Activated naive CD4-positive, alpha-beta T cell (primary cell): Measurements from ENCODE around the gene CA10.

ENCODE experiments used
- DNase-seq, 4 experiments: peaks; one replicate each; lab custom pipeline; 2025; lab: John Stamatoyannopoulos, UW

CA10 gene

DNA sequence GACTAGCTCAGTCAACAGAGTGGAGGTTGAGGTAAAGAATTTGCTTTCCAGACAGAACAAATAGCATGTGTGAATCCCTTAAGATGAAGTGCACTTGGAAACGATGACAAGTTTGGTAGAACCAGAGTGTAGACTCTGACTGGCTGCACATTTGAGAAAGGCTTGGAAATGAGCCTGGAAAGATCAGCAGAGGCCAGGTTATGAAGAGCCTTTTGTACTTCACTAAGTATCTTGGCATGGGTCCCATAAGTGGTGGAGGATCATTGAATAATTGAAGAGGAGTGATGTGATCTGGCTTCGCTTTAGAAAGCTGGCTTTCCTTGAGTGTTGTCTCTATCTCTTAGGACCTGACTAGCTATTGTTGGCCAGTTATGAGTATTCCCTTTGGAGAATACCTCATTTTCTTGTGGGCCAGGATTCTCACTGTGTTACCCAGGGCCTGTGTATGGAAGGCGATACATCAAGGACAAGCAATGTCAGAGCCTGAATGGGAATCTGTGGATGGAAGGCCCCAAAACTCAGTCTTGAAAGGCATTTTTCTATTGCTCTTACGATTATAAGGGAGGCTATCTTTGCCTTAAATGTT lies 568.4 kb downstream of the CA10 start:
- DNase-seq, result no peak

DNA sequence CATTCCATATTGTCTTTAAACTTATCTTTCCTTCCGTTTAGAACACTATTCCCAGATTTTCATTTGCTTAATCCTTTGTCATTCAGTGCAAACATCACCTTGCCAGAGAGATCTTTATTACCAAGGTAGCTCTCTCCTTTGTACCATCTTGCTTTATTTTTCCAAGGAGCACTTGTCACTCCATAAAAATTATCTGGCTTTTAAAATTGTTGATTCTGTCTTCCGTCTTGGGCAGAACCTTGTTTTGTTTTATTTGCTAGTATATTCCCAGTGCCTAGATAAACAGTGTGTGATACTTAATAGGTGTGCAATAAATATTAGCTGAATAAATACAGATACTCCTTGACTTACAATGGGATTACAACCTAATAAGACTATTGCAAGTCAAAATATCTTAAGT lies 570.5 kb downstream of the CA10 start:
- DNase-seq, result no peak

DNA sequence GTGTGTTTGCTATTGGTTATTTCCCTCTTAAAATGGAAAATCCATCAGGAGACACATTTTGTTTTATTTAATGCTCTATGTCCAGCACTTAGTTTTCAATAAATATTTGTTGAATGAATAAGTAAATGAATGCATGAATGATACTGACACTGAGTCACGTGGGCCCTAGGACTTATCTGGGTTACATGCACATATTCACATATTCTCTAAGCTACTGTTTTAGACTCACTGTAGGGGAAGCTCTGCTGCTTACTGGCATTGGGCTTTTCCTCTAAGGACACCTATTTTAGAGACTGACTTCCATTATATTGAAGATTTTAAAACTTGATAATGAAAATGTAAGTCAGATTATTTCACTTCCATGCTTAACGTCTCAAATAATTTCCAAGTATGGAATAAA lies 571.0 kb downstream of the CA10 start:
- DNase-seq, result no peak

DNA sequence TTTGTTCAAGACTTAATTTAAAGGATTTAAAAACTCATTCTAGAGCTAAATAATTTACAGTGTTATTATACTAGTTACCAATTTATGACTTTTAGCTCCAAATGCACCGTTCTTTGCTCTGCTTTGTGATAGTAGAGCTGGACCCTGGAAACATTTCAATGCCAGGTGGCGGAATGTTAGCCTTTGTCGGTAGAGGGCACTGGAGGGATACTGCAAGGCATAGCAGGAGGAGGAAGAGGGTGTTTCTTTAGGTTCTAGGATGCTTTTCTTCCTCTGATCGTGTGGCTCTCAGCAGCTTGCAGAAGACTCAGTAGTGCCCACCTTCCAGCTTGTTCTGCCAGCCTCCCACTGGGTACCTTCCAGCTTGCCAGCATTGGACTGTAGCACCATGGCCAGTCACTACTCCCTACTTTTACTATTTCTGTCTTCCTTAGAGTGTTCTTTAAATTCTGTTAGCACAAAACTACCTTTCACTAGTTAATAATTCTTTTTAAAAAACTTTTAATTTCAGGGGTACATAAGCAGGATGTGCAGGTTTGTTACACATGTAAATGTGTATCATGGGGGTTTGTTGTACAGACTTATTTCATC lies 572.9 kb downstream of the CA10 start:
- DNase-seq, result no peak

DNA sequence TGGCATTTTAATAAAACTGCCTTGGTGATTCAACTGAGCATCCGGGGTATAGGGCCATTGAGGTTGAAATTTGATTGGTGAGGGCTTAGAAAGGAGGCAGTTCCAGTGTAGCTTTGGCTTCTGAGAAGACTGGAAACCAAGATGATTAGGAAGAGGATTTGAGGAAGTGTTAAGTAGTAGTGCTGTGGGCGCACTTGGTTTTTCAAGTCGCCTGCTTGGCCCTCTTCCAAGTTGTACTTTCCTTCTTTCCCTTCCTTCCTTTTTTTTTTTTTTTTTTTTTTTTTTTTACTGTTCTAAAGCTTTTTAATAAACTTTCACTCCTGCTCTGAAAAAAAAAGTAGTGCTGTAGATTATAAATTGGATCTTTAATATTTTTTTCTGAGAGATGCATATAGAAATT lies 577.6 kb downstream of the CA10 start:
- no peak for DNase-seq
